ENCODE data around the gene TPRN. TPM values are rescaled to one million over a fixed set of nuclear protein-coding genes. Genes with fewer than 3 reads are reported as not detected.

The TPRN gene
- total and polyA plus RNA-seq, 2 of the 4 experiments (the other 2 are of a cell fraction): 1.8 to 5.3 TPM

DNA sequence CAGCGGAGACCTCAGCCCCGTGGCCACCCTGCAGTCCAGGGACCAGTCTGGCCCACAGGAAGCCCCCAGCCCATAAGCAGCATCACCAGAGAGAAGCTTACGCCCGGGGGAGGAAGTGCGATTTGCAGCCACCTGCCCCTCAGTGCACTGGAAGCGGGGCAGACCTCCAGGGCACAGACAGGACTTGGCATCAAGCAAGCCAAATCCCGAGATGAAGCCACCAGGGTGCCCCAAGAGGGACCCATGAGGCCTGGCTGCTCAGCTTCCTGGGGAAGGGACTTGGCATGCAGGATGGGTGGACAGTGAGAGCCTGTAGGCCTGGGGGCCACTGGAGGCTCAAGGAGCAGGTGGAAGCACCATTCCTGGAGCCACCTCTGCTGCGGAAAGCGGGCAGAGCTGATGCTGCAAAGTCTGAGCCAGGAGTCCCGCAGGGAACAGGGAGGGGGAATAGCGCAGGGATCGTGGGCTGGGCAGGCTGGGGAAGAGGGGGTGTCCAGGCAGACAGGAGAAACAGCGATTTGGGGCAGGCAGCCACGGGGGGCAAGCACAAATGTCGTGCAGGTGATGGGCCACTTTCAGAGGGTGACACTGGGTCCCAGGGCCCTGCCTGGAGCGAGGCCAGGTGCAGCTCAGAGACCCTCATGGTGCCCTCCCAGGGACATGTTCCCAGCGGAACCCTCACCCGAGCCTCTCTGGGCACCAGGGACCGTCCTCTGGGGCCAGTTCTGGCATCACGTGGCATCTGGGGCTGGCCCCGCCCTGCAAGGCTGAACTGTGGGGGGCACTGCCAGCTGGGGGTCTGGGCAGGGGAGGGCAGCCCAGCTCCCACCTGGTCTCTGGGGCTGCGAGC, 33.9 kb downstream of the TPRN start:
- CTCF ChIA-PET: no interaction called here
- DNase-seq: no peak

More for the DNA sequence above, 33.9 kb downstream of the TPRN start:
- Histone ChIP-seq H2BK20ac (ENCODE audit: low read depth, low read length) (no peak overlapping the region), H2AK5ac (ENCODE audit: low read depth, low read length) (no peak overlapping the region), H4K8ac (ENCODE audit: low read depth in 2 of 2, low read length in 2 of 2) (no peak overlapping the region), H3K14ac (replicated peaks; ENCODE audit: low read depth, low read length) (no peak overlapping the region), H3K36me3 (ENCODE audit: control insufficient read depth, insufficient read depth, low read length) (no peaks in the 10 kb centered on the region), H2BK15ac (ENCODE audit: low read depth, low read length) (no peak overlapping the region), H3K27me3 (ENCODE audit: control insufficient read depth, insufficient read depth, low read length) (peaks cover 94% of the 10 kb centered on the region), H3K79me1 (ENCODE audit: low read depth in 1 of 2, low read length in 2 of 2) (no peaks in the 10 kb centered on the region), H4K20me1 (ENCODE audit: insufficient read depth, low read length) (no peaks in the 10 kb centered on the region), H3K9me3 (ENCODE audit: control insufficient read depth, insufficient read depth, low read length) (no peaks in the 10 kb centered on the region), H2AFZ (replicated peaks; ENCODE audit: low read length, poor library complexity) (no peak overlapping the region), H3K27ac (ENCODE audit: insufficient read depth, low read length) (no peak overlapping the region), H3K9ac (ENCODE audit: low read depth, low read length) (no peak overlapping the region), H3K4me1 (ENCODE audit: control insufficient read depth, insufficient read depth, low read length) (peaks cover 4% of the 10 kb centered on the region; the same call in 1 of the 2 replicates), H2AK9ac (replicated peaks; ENCODE audit: low read depth, low read length, poor library complexity) (no peak overlapping the region), H4K5ac (ENCODE audit: low read depth, low read length) (no peak overlapping the region), H3K9me1 (ENCODE audit: insufficient read depth, low read length) (no peaks in the 10 kb centered on the region), H2BK120ac (ENCODE audit: low read depth, low read length) (no peak overlapping the region), H3K56ac (ENCODE audit: extremely low read depth, insufficient read depth, low read length) (no peak overlapping the region), H3K23ac (ENCODE audit: low read depth, low read length) (no peak overlapping the region), H2BK5ac (ENCODE audit: low read depth, low read length, poor library complexity, severe bottlenecking) (no peak overlapping the region), H3K18ac (ENCODE audit: low read depth, low read length) (no peak overlapping the region), H3K4me2 (ENCODE audit: low read depth, low read length) (no peak overlapping the region), H4K91ac (ENCODE audit: insufficient read depth, low read depth, low read length) (no peak overlapping the region), H3K4ac (ENCODE audit: low read depth, low read length) (no peak overlapping the region), H3K4me3 (ENCODE audit: insufficient read depth, low read depth, low read length) (no peak overlapping the region)
- TF ChIP-seq CEBPB (IDR thresholded peaks at IDR 0.05; ENCODE audit: low read depth, low read length) (no peak), RFX5 (IDR thresholded peaks at IDR 0.05; ENCODE audit: low read depth, low read length) (no peak), CTCF (conservative IDR thresholded peaks at IDR 0.05; ENCODE audit: low read depth, low read length) (no peak)
- intact Hi-C loops (cut with micrococcal nuclease): no loop called here
- POLR2A ChIA-PET (ENCODE audit: unreplicated experiment): no interaction called here
- 71% methylated on average over 16 of the region's 22 CpGs; no CpG with 5 or more reads in 1 of the 2 experiments for WGBS, 2 experiments (ENCODE audit: extremely low coverage in 2 of 2, insufficient read length in 1 of 2)
- ATAC-seq (ENCODE audit: low read depth): no peak
- in situ Hi-C loops (cut with MboI; ENCODE audit: low sequenced_read_pairs): no loop called here
- dilution Hi-C loops (cut with HindIII; ENCODE audit: low sequenced_read_pairs, unreplicated experiment): no loop called here
- BruUV-seq (replicated peaks): no TSS peak
